ENCODE results near the gene CCDC178.

GRCh38 chr18:32907311-32907585 lies 533.3 kb downstream of the CCDC178 start:
- TF ChIP-seq, protein P1, sequence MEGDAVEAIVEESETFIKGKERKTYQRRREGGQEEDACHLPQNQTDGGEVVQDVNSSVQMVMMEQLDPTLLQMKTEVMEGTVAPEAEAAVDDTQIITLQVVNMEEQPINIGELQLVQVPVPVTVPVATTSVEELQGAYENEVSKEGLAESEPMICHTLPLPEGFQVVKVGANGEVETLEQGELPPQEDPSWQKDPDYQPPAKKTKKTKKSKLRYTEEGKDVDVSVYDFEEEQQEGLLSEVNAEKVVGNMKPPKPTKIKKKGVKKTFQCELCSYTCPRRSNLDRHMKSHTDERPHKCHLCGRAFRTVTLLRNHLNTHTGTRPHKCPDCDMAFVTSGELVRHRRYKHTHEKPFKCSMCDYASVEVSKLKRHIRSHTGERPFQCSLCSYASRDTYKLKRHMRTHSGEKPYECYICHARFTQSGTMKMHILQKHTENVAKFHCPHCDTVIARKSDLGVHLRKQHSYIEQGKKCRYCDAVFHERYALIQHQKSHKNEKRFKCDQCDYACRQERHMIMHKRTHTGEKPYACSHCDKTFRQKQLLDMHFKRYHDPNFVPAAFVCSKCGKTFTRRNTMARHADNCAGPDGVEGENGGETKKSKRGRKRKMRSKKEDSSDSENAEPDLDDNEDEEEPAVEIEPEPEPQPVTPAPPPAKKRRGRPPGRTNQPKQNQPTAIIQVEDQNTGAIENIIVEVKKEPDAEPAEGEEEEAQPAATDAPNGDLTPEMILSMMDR (conservative IDR thresholded peaks at IDR 0.05 in 1 of 2, IDR thresholded peaks at IDR 0.05 in 1 of 2; ENCODE audit: low read depth in 1 of 2, low read length in 2 of 2): no peak
- TF ChIP-seq EZH2 (IDR thresholded peaks at IDR 0.05; ENCODE audit: low read length, missing control alignments): no peak
